ENCODE results near the gene PROS1. TPM values are rescaled to one million over a fixed set of nuclear protein-coding genes. Genes with fewer than 3 reads are reported as not detected.
A peak's percentile ranks its signal among the peaks of the same experiment; 100 is the strongest.

Gene PROS1
- total RNA-seq, 1 donor, result 97.4 TPM

- TF ChIP-seq CTCF (IDR thresholded peaks at IDR 0.05; ENCODE audit: extremely low read depth, low read depth, low read length), result peak; percentile 90
- peak overlapping the region; percentile 51 for H3K27ac ChIP-seq (ENCODE audit: low read depth, low read length)
- H2AFZ ChIP-seq (ENCODE audit: low read length), result peak overlapping the region; percentile 13
- H3K9me3 ChIP-seq (ENCODE audit: low read depth, low read length), result no peaks in the 10 kb centered on the region
- H4K20me1 ChIP-seq (ENCODE audit: insufficient read depth, low read length), result no peaks in the 10 kb centered on the region
- peak overlapping the region; percentile 52 for H3K4me3 ChIP-seq (ENCODE audit: insufficient read depth, low read length)
- DNase-seq (ENCODE audit: insufficient read length, low spot score, missing footprints), result no peak
- peak overlapping the region; percentile 79 for H3K4me2 ChIP-seq (ENCODE audit: insufficient read depth, low read length)
- H3K4me1 ChIP-seq (ENCODE audit: insufficient read depth, low read length), result no peaks in the 10 kb centered on the region
- H3K36me3 ChIP-seq (ENCODE audit: insufficient read depth, low read length), result no peaks in the 10 kb centered on the region
- no peaks in the 10 kb centered on the region for H3K79me2 ChIP-seq (ENCODE audit: insufficient read depth, low read length)
- H3K27me3 ChIP-seq (ENCODE audit: insufficient read depth, low read length), result no peaks in the 10 kb centered on the region
Measured at GRCh38 chr3:94004301-94004910, 30.7 kb upstream of the PROS1 start.

GRCh38 chr3:94001827-94002495, 28.3 kb upstream of the PROS1 start:
- Histone ChIP-seq H3K27me3 (ENCODE audit: insufficient read depth, low read length) (no peaks in the 10 kb centered on the region), H3K27ac (ENCODE audit: low read depth, low read length) (no peak overlapping the region), H3K79me2 (ENCODE audit: insufficient read depth, low read length) (no peaks in the 10 kb centered on the region), H3K9me3 (ENCODE audit: low read depth, low read length) (no peaks in the 10 kb centered on the region), H3K36me3 (ENCODE audit: insufficient read depth, low read length) (no peaks in the 10 kb centered on the region), H4K20me1 (ENCODE audit: insufficient read depth, low read length) (no peaks in the 10 kb centered on the region), H3K4me1 (ENCODE audit: insufficient read depth, low read length) (no peaks in the 10 kb centered on the region), H3K4me2 (ENCODE audit: insufficient read depth, low read length) (no peak overlapping the region), H3K4me3 (ENCODE audit: insufficient read depth, low read length) (no peak overlapping the region), H2AFZ (ENCODE audit: low read length) (no peak overlapping the region)
- no peak for TF ChIP-seq CTCF (IDR thresholded peaks at IDR 0.05; ENCODE audit: extremely low read depth, low read depth, low read length)
- no peak for DNase-seq (ENCODE audit: insufficient read length, low spot score, missing footprints)

- Histone ChIP-seq H3K79me2 (ENCODE audit: insufficient read depth, low read length) (no peaks in the 10 kb centered on the region), H3K36me3 (ENCODE audit: insufficient read depth, low read length) (no peaks in the 10 kb centered on the region), H3K27me3 (ENCODE audit: insufficient read depth, low read length) (no peaks in the 10 kb centered on the region), H3K4me3 (ENCODE audit: insufficient read depth, low read length) (no peak overlapping the region), H3K4me2 (ENCODE audit: insufficient read depth, low read length) (no peak overlapping the region), H3K27ac (ENCODE audit: low read depth, low read length) (no peak overlapping the region), H3K4me1 (ENCODE audit: insufficient read depth, low read length) (no peaks in the 10 kb centered on the region), H4K20me1 (ENCODE audit: insufficient read depth, low read length) (no peaks in the 10 kb centered on the region), H3K9me3 (ENCODE audit: low read depth, low read length) (no peaks in the 10 kb centered on the region), H2AFZ (ENCODE audit: low read length) (no peak overlapping the region)
- DNase-seq (ENCODE audit: insufficient read length, low spot score, missing footprints), result no peak
- TF ChIP-seq CTCF (IDR thresholded peaks at IDR 0.05; ENCODE audit: extremely low read depth, low read depth, low read length), result no peak
Measured at GRCh38 chr3:94001191-94001590, 27.5 kb upstream of the PROS1 start.

GRCh38 chr3:93994056-93994455, 20.4 kb upstream of the PROS1 start:
- H4K20me1 ChIP-seq (ENCODE audit: insufficient read depth, low read length), result peaks cover 3% of the 10 kb centered on the region
- no peaks in the 10 kb centered on the region for H3K27me3 ChIP-seq (ENCODE audit: insufficient read depth, low read length)
- no peak overlapping the region for H3K27ac ChIP-seq (ENCODE audit: low read depth, low read length)
- no peaks in the 10 kb centered on the region for H3K4me1 ChIP-seq (ENCODE audit: insufficient read depth, low read length)
- no peak for TF ChIP-seq CTCF (IDR thresholded peaks at IDR 0.05; ENCODE audit: extremely low read depth, low read depth, low read length)
- DNase-seq (ENCODE audit: insufficient read length, low spot score, missing footprints), result no peak
- H3K79me2 ChIP-seq (ENCODE audit: insufficient read depth, low read length), result peaks cover 26% of the 10 kb centered on the region
- no peak overlapping the region for H2AFZ ChIP-seq (ENCODE audit: low read length)
- no peak overlapping the region for H3K4me2 ChIP-seq (ENCODE audit: insufficient read depth, low read length)
- H3K9me3 ChIP-seq (ENCODE audit: low read depth, low read length), result no peaks in the 10 kb centered on the region
- no peaks in the 10 kb centered on the region for H3K36me3 ChIP-seq (ENCODE audit: insufficient read depth, low read length)
- H3K4me3 ChIP-seq (ENCODE audit: insufficient read depth, low read length), result no peak overlapping the region
